HCT116 (cell line): ENCODE measurements around the gene GAPT. TPM values are rescaled to one million over a fixed set of nuclear protein-coding genes. Genes with fewer than 3 reads are reported as not detected.

Experiments used
- ATAC-seq: fragments of 200-7000 bp; cut with Tn5 transposase; 2 replicates; pipeline ENCODE4 v1.9.1; 2020; ENCODE audit warnings: mild to moderate bottlenecking, moderate library complexity
- BruUV-seq: library from RNA; stranded (reverse); fragments of 400-500 nt; replicated peaks from 2 replicates; lab custom pipeline; 2021; lab: Mats Ljungman, UMichigan
- CTCF ChIA-PET: fragments of 300-600 bp; sonication (Branson Sonifier 250); formaldehyde crosslinking; loops from one replicate; lab custom pipeline; 2021; ENCODE audit warnings: antibody characterized with exemption; lab: Charles Lee
- POLR2A ChIA-PET: fragments of 300-600, 350-600 bp; sonication (Branson Sonifier 250); formaldehyde crosslinking; loops from one replicate; lab custom pipeline; 2021; ENCODE audit warnings: antibody characterized with exemption; lab: Charles Lee
- RAD21 ChIA-PET, 2 experiments: fragments of 300-600 bp; sonication (Branson Sonifier 250); formaldehyde crosslinking; loops; one replicate each; lab custom pipeline; 2023; ENCODE audit warnings: low total read pairs in 2 of 2; ENCODE audit not compliant: uncharacterized antibody in 2 of 2, unreplicated experiment in 2 of 2, low non-redundant PET in 1 of 2; lab: Charles Lee
- DNase-seq: peaks from one replicate; pipeline ENCODE4 v3.0.0-alpha.2; 2010; ENCODE audit warnings: low read depth, low spot score
- H2AFZ ChIP-seq: fragments of 200-600 bp; shearing (Covaris generic), sonication (generic); 2 replicates; pipeline ENCODE4 v1.6.1; 2017; ENCODE audit warnings: low read depth, mixed run types, mixed read lengths, antibody characterized with exemption, low read length; ENCODE audit not compliant: poor library complexity, severe bottlenecking
- H3K27ac ChIP-seq: 2 replicates; pipeline ENCODE4 v1.5.1; 2012; ENCODE audit warnings: low read depth, low read length
- H3K27me3 ChIP-seq: fragments of 200-600 bp; sonication (generic); 2 replicates; pipeline ENCODE4 v1.6.1; 2016; ENCODE audit warnings: mixed run types, low read length, mixed read lengths; ENCODE audit not compliant: insufficient read depth
- H3K36me3 ChIP-seq, 2 experiments: fragments of 200-500 bp in 1 of 2; fragments of 200-600 bp in 1 of 2; sonication (Bioruptor generic) in 1 of 2; sonication (generic) in 1 of 2; 2 replicates each; pipeline versions ENCODE4 v1.5.1 to v1.6.1; 2014 to 2016; ENCODE audit warnings: low read length in 2 of 2, inconsistent platforms in 1 of 2, mixed read lengths in 1 of 2, mixed run types in 1 of 2; ENCODE audit not compliant: insufficient read depth in 2 of 2, control insufficient read depth in 1 of 2
- H3K4me1 ChIP-seq, 2 experiments: fragments of 200-600 bp in 1 of 2; sonication (generic) in 1 of 2; 2 replicates each; pipeline versions ENCODE4 v1.5.1 to v1.6.1; 2012 to 2017; ENCODE audit warnings: low read length in 2 of 2, inconsistent platforms in 1 of 2, mild to moderate bottlenecking in 1 of 2, mixed read lengths in 1 of 2, mixed run types in 1 of 2, moderate library complexity in 1 of 2; ENCODE audit not compliant: insufficient read depth in 2 of 2, control insufficient read depth in 1 of 2
- H3K4me2 ChIP-seq: fragments of 200-600 bp; sonication (generic); 2 replicates; pipeline ENCODE4 v1.6.1; 2017; ENCODE audit warnings: mixed run types, low read length, mixed read lengths
- H3K4me3 ChIP-seq, 2 experiments: fragments of 200-600 bp in 1 of 2; sonication (generic) in 1 of 2; replicated peaks in 1 of 2; 2 replicates each; pipeline ENCODE4 v1.5.1; 2011 to 2016; ENCODE audit warnings: low read length in 2 of 2, control low read depth in 1 of 2, low read depth in 1 of 2, mild to moderate bottlenecking in 1 of 2, mixed read lengths in 1 of 2, mixed run types in 1 of 2
- H3K79me2 ChIP-seq: fragments of 200-600 bp; sonication (generic); 2 replicates; pipeline ENCODE4 v1.6.1; 2017; ENCODE audit warnings: mild to moderate bottlenecking, mixed run types, low read length, moderate library complexity, mixed read lengths; ENCODE audit not compliant: insufficient read depth
- H3K9ac ChIP-seq: fragments of 200-600 bp; sonication (generic); 2 replicates; pipeline ENCODE4 v1.6.1; 2016; ENCODE audit warnings: low read length, mixed read lengths
- H3K9me2 ChIP-seq: fragments of 200-600 bp; sonication (generic), shearing (Covaris generic); 2 replicates; pipeline ENCODE4 v1.6.1; 2017; ENCODE audit warnings: mixed run types, mild to moderate bottlenecking, moderate library complexity; ENCODE audit not compliant: insufficient read depth
- H3K9me3 ChIP-seq, 2 experiments: fragments of 200-500 bp in 1 of 2; fragments of 200-600 bp in 1 of 2; sonication (Bioruptor generic) in 1 of 2; sonication (generic) in 1 of 2; 2 replicates each; pipeline ENCODE4 v1.6.1; 2014 to 2017; ENCODE audit warnings: low read length in 2 of 2, mixed read lengths in 2 of 2, inconsistent platforms in 1 of 2, low read depth in 1 of 2, mild to moderate bottlenecking in 1 of 2, mixed run types in 1 of 2, moderate library complexity in 1 of 2; ENCODE audit not compliant: control insufficient read depth in 1 of 2, insufficient read depth in 1 of 2
- H4K20me1 ChIP-seq: fragments of 200-600 bp; sonication (generic), shearing (Covaris generic); 2 replicates; pipeline ENCODE4 v1.6.1; 2017; ENCODE audit warnings: mixed run types, mild to moderate bottlenecking, moderate library complexity; ENCODE audit not compliant: insufficient read depth
- ATF3 ChIP-seq: IDR thresholded peaks from 2 replicates; pipeline ENCODE4 v1.6.1; 2012
- CEBPB ChIP-seq: IDR thresholded peaks from 2 replicates; pipeline ENCODE4 v1.6.1; 2012; ENCODE audit warnings: low read depth
- CTCF ChIP-seq, 3 experiments: fragments of 200-600 bp in 1 of 3; sonication (generic) in 1 of 3; IDR thresholded peaks in 2 of 3; conservative IDR thresholded peaks in 1 of 3; 2 replicates each; pipeline ENCODE4 v1.5.1; 2012 to 2017; ENCODE audit warnings: low read depth in 2 of 3, low read length in 2 of 3, antibody characterized with exemption in 1 of 3, borderline replicate concordance in 1 of 3, control low read depth in 1 of 3, mild to moderate bottlenecking in 1 of 3, mixed read lengths in 1 of 3, mixed run types in 1 of 3, moderate library complexity in 1 of 3; ENCODE audit not compliant: insufficient read depth in 1 of 3
- EGR1 ChIP-seq: IDR thresholded peaks from 2 replicates; pipeline ENCODE4 v1.6.1; 2012; ENCODE audit warnings: low read depth
- POLR2A ChIP-seq: IDR thresholded peaks from 2 replicates; pipeline ENCODE4 v1.7.0; 2011; ENCODE audit warnings: borderline replicate concordance; ENCODE audit not compliant: insufficient read depth, insufficient read length; ENCODE audit errors: extremely low read depth
- RAD21 ChIP-seq: IDR thresholded peaks from 2 replicates; pipeline ENCODE4 v1.6.1; 2012; ENCODE audit warnings: low read depth, mild to moderate bottlenecking
- REST ChIP-seq: IDR thresholded peaks from 2 replicates; pipeline ENCODE4 v1.6.1; 2012; ENCODE audit warnings: low read depth
- SIN3A ChIP-seq: IDR thresholded peaks from 2 replicates; pipeline ENCODE4 v1.6.1; 2012; ENCODE audit warnings: low read depth
- SRF ChIP-seq: IDR thresholded peaks from 2 replicates; pipeline ENCODE4 v1.6.1; 2012; ENCODE audit warnings: low read depth
- TCF7L2 ChIP-seq: IDR thresholded peaks from 2 replicates; pipeline ENCODE4 v1.7.0; 2011; ENCODE audit warnings: borderline replicate concordance, inconsistent platforms; ENCODE audit not compliant: insufficient read depth, insufficient read length; ENCODE audit errors: extremely low read depth
- ZBTB33 ChIP-seq: IDR thresholded peaks from 2 replicates; pipeline ENCODE4 v1.6.1; 2011; ENCODE audit warnings: mild to moderate bottlenecking, low read length, moderate library complexity; ENCODE audit not compliant: insufficient replicate concordance; ENCODE audit errors: extremely low read depth
- intact Hi-C: fragments of 100-400 bp; cut with micrococcal nuclease; formaldehyde crosslinking; loops from 2 replicates; pipeline ENCODE4 v1.10.0; 2022
- total RNA-seq: library from RNA; stranded (reverse); gene quantifications from one replicate; pipeline ENCODE4 v1.2.1, GENCODE V29; 2021; ENCODE audit not compliant: unreplicated experiment

Gene GAPT
- total RNA-seq, 1 experiment from 2014 or later = not detected

- Histone ChIP-seq H3K27ac (no peak overlapping the region), H4K20me1 (no peaks in the 10 kb centered on the region)
- intact Hi-C loops = loop anchor here (5.0 to 10.0 kb wide), 2 partner anchors 218 to 511 kb away; no protein-coding TSS in a partner anchor
- TF ChIP-seq POLR2A (no peak), CTCF (IDR thresholded peaks at IDR 0.05 in 2 of 3, conservative IDR thresholded peaks at IDR 0.05 in 1 of 3; ENCODE audit: borderline replicate concordance in 1 of 3, insufficient read depth in 1 of 3, low read depth in 2 of 3, low read length in 2 of 3) (peak in 2 of 3 experiments; percentile 53 to 58; a peak in 4 of 6 replicates)
- TF ChIP-seq, all 23 proteins: peak for 1
- ChIA-PET POLR2A (no interaction called here), RAD21 (no interaction called here), CTCF (interaction anchor here (0.7 to 9.9 kb wide), 6 partner anchors 9 to 352 kb away, joined by 3 to 83 read pairs (median 4); no protein-coding TSS in a partner anchor)
- no peaks in the 10 kb centered on the region for H3K79me2 ChIP-seq
- no peak overlapping the region for H3K4me3 ChIP-seq
- H2AFZ ChIP-seq = no peak overlapping the region
- H3K9ac ChIP-seq = no peak overlapping the region
- H3K4me2 ChIP-seq = no peak overlapping the region
- H3K9me2 ChIP-seq = no peaks in the 10 kb centered on the region
- DNase-seq (no peak), ATAC-seq (peak; percentile 64)
- H3K27me3 ChIP-seq = 0 out of 2 replicates have a peak, but pooled peaks cover 4% of the 10 kb centered on the region
- H3K4me1 ChIP-seq = no peaks in the 10 kb centered on the region
- H3K36me3 ChIP-seq = no peaks in the 10 kb centered on the region
- BruUV-seq = no TSS peak
- no peaks in the 10 kb centered on the region for H3K9me3 ChIP-seq
These were observed 5.3 kb downstream of the GAPT start for GRCh38 chr5:58496488-58496887.

- H3K27ac ChIP-seq = no peak overlapping the region
- ATAC-seq (no peak), DNase-seq (no peak)
- no peaks in the 10 kb centered on the region for H3K4me1 ChIP-seq
- H3K9me3 ChIP-seq = no peaks in the 10 kb centered on the region
- BruUV-seq = no TSS peak
- no peaks in the 10 kb centered on the region for H3K9me2 ChIP-seq
- no peaks in the 10 kb centered on the region for H3K36me3 ChIP-seq
- POLR2A ChIA-PET = no interaction called here
- no peak overlapping the region for H3K4me2 ChIP-seq
- no peak overlapping the region for H3K9ac ChIP-seq
- H3K4me3 ChIP-seq = no peak overlapping the region
- no peak overlapping the region for H2AFZ ChIP-seq
- intact Hi-C loops = loop anchor here (5.0 to 10.0 kb wide), 2 partner anchors 217 to 510 kb away; no protein-coding TSS in a partner anchor
- H3K79me2 ChIP-seq = no peaks in the 10 kb centered on the region
- H4K20me1 ChIP-seq = no peaks in the 10 kb centered on the region
- CTCF ChIA-PET = interaction anchor here (1.2 to 9.9 kb wide), 3 partner anchors 30 to 513 kb away, joined by 3 to 83 read pairs (median 4); no protein-coding TSS in a partner anchor
- H3K27me3 ChIP-seq = 0 out of 2 replicates have a peak, but pooled peaks cover 8% of the 10 kb centered on the region
- RAD21 ChIA-PET = no interaction called here
- TF ChIP-seq SRF (no peak), RAD21 (no peak), ATF3 (no peak), SIN3A (no peak), EGR1 (no peak), ZBTB33 (no peak), REST (no peak), CEBPB (no peak), TCF7L2 (no peak)
These were observed 6.2 kb downstream of the GAPT start for GRCh38 chr5:58497386-58497785.
